GM19372 (cell line): Measurements from ENCODE around the gene TMEM135.
A peak's percentile ranks its signal among the peaks of the same experiment; 100 is the strongest.
"Not testable (repeated sequence)": the region's sequence is repeated elsewhere in the genome, so short reads cannot be mapped to it uniquely, and the experiment has no call there.

Source experiments
- ATAC-seq: cut with Tn5 transposase; IDR thresholded peaks from one replicate; pipeline ENCODE4 v1.9.1; 2021; ENCODE audit warnings: mild to moderate bottlenecking, low read depth, moderate library complexity; ENCODE audit not compliant: unreplicated experiment

Gene TMEM135

DNA sequence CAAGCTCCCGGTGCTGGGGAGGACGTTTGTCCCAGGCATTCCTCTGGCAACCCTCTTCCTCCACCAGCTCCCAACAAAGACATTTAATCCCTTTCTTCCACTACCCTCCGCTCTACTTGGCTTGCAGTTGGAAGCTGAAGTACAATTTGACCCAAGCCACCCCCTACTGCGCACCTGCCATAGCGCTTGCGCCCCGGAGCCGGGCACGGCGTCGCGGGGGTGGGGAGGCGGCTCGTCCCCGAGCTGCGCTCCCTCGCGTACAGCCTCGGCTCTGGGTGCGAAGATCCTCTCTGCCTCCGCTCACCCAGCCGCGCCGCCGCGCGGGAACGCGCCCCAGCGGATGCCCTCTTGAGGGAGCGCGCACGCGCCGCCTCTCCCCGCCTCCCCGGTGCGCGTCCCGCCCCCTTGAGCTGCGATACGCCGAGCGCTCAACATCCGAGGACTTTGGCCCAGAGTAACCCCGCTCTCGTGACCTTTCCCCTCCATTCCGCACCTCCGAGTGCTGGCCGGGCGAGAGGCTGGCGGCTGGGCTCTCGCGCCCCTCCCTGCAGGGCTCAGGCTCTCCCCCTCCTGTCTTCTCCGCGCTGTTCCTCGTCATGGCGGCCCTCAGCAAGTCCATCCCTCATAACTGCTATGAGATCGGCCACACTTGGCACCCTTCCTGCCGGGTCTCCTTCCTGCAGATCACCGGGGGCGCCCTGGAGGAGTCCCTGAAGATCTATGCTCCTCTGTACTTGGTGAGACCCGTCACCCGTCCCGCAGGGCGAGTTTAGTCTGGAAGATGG is at the start of gene TMEM135:
TSS of gene TMEM135 (plus strand) at position 485 of the 785 bp plus-strand sequence. CDS start at position 597, 112 bp downstream.
- peak; percentile 98 for ATAC-seq

DNA sequence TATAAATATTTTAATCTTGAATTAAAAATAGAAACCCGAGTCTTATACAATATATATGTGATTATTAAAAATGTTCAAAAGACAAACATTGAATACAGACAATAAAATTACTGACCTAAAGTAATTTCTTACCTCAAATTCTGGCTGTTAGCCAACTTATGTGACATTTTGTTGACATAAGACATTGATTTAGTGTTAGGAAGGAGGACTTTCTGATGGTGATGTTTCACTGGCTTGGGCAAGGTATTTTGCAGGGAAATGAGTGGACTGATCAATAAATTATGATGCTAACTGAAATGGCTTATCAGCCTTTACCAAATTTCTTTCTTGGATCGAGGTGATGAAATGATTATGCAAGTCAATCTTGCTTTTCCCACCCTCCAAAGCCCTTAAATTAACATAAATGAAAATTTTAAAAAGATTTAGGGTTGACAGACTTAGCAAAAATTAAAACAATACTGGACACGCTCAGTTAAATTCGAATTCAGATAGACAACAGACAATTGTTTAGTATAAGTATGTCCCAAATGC is 49.3 kb upstream of the TMEM135 start:
- no peak for ATAC-seq

DNA sequence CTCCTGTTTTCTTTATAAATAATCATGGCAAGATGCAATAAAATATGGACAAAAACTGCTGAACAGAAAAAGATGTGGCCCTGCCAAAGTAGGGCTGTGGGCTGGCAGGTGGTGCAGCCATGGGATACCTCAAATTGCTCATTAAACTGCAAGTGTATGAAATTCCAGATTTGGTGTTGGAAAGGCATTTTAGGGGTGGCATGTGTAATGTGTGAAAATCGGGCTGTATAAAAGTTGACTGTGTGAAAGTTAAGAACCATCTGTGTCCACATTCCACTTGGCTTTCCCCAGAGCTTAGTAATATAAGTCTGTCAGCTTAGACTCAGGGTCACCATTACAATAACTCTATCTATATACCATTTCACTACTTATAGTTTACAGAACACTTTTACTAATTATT is 47.7 kb upstream of the TMEM135 start:
- no peak for ATAC-seq

DNA sequence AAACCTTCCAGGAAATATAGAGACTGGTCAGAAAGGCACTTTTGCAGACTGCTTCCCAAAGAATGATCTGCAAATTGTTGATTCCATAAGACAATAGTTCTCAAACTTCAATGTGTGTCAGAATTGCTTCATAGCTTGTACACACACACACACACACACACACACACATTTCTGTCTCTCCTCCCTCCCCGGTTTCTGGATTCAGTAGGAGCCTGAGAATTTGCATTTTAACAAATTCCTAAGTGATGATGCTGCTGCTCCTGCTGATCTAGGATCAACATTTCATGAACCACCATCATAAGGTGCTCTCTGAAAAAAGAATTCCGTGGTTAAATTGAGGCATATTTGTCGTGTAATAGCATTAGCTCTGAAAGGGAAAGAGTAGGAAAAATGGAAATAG is 47.2 kb upstream of the TMEM135 start:
- ATAC-seq, result no peak

DNA sequence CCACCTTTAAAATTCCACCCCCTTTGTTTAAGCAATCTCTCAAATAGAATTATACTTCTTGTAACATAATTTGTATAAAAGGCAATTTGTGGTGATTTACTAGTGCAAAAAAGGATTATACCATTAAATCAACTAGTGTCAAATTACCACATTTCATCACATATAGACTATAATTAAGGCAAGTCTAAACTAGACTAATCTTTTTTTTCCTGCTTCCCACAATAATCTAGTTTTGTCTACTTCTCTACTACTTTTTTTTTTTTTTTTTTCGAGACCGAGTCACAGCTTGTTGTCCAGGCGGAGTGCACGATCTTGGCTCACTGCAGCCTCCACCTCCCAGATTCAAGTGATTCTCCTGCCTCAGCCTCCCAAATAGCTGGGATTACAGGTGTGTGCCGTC is 46.4 kb upstream of the TMEM135 start:
- ATAC-seq, result no peak

DNA sequence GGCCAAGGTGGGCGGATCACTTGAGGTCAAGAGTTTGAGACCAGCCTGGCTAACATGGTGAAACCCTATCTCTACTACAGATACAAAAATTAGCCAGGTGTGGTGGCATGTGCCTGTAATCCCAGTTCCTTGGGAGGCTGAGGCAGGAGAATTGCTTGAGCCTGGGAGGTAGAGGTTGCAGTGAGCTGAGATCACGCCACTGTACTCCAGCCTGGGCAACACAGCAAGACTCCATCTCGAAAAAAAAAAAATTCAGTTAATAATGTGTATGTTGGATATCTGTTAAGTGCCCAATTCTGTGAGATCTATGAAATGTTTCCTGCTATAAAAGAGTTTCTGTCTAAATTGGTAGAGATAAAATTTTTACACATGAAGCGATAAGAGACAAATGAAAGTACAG is 45.4 kb upstream of the TMEM135 start:
- not testable (repeated sequence) for ATAC-seq

DNA sequence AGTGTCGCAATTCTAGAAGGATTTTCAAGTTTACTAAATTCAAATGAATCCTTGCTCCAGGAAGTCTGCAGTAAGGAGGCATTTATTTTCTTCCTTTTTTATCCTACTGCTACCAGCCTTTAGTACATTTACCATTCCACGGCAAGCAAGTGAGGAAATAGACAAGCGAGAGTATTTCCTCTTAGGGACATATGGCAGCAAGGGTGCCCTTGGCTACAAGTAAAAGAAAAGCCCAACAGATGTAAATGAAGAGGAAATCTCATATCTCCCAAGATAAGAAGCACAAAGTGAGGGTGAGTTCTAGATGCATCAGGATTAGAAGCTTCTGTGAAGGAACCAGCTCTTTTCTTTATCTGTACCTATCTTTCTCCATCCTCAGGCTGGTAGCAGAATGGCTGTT is 44.7 kb upstream of the TMEM135 start:
- ATAC-seq, result no peak

DNA sequence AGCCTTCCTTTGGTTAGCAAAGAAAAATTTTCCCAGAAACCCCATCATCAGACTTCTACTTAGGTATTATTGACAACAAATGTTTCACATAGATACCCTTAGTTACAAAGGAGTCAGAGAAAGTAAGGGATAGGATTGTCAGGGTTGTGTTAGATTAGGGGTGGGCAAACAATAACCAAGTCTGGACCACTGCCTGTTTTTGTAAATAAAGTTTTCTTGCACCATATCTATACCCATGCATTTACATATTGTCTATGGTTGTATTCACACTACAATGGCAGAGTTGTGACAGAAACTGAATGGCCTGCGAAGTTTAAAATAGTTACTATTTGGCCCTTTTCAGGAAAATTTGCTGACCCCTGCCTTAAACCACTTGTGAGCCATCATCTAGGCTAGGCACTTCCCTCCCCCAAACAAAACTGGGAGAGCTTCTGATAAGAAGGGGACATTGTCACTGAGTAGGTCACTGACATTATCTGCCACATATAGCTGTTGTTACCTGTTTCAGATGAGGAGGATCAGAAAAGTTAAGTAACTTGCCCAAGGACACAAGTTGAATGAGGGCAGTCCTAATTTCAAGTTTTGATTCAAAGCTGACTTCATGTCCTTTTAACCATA is 40.7 kb upstream of the TMEM135 start:
- ATAC-seq, result no peak

DNA sequence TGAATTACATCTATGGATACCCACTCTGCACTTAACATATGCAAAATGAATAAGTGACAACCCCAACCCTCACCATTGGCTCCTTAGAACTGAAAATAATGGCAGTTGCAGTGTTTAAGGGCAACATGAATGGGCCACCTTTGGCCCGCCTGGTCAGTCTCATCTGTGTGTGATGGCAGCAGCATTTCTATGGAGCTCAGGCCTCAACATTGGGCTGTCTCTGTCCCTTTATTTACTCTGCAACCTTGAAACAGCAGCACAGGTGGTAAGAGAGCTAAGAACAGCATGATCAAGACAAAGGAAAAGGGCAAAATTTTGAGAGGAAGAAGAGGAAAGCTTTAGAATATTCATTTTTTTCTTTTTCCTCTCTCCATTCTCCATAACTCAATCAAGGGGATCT is 38.3 kb upstream of the TMEM135 start:
- ATAC-seq, result no peak

DNA sequence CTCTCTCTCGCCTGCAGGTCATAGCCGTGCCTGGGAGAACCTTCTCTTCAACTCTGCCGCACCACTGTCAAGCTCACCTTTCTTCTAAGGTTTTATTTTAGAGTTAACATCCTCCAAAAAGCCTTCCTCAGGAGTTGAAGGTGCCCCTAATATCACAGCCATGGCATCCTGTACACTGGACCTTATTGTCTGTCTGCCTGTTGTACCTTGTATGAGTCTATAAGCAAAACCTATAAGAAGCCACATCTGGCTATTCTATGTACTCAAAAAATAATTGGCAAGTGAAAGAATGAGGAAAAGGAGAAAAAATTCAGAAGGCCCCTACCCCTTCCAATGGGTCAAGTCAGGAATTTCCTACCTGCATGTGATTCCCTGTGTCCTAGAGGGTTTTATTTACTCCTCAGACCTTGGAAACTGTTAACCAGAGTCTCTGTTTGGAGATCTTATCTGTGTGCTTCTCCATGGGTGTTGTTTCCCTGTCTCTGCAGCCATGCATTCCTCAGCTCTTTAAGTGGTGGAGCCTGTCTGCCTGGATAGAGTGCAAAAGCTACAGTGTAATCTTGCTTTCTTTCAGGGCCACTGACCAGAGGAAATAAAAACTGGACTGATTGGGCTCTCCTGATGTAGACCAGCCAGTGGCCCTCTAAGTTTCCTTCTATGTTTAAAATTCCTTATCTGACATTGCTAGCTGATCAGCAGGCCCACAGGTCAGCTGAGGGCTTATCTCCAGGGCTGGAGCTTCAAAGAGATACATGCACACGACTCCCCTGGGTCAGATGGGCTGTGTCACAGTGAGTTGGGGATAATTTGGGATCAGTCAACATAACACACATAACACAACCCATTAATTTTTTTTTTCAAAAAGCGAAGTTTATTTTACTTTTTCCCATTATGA is 37.6 kb upstream of the TMEM135 start:
- no peak for ATAC-seq

DNA sequence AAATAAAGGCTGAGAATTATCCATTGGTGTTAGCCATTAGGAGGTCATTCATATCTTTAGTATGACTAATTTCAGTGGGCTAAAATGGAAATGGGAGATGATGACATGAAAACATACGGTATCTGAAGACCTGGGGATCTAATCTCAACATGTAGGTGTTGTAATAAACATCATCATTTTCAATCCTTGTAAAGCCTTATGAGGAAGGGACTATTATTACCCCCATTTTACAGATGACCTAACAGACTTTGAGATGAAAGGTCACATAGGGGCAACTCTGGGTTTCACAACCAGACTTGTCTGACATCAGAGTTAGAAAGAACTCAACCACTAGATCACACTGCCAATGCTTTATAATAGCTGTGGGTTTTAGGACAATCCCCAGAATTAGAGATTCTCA is 34.8 kb upstream of the TMEM135 start:
- ATAC-seq, result no peak

DNA sequence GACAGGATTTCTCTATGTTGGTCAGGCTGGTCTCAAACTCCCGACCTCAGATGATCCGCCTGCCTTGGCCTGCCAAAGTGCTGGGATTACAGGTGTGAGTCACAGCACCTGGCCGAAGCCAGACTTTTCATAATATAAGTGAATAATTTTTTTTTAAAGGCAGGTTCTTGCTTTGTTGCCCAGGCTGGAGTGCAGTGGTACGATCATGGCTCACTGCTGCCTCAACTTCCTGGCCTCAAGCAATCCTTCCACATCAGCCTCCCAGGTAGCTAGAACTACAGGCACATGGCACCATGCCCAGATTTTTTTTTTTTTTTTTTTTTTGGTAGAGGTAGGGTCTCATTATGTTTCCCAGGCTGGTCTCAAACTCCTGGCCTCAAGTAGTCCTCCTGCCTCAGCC is 33.5 kb upstream of the TMEM135 start:
- ATAC-seq, result not testable (repeated sequence)

DNA sequence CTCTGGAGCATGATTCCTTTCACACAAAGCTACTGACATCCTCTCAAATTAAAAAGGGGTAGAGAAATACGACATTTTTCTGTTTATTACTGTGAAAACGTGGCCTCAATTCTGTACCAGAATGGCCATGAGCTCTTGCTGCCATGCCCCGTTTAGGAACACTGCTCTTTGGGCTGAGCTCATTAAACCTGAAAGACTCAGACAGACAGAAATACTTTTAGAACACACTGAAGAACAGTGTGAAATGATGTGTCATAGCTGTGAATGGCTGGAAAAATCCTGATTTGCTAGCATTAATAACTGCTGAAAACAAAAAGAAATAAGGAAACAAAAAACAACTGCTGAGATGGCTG is 32.2 kb upstream of the TMEM135 start:
- ATAC-seq, result no peak

DNA sequence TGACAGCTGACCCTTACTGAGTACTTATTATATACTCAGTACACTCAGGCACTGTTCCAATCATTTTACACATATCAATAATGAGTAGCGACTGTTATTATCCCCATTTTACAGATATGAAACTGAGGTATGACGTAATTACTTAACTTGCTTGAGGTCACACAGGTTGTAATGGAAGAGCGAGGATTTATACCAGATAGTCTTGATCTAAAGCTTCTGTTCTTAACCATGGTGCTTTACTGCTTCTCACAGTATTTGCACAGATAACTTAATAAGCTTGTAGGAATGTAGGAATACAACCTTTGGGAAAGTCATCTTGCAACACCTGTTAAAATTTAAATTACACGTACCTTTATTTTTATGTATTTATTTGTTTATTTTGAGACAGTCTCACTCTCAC is 31.7 kb upstream of the TMEM135 start:
- ATAC-seq, result no peak

DNA sequence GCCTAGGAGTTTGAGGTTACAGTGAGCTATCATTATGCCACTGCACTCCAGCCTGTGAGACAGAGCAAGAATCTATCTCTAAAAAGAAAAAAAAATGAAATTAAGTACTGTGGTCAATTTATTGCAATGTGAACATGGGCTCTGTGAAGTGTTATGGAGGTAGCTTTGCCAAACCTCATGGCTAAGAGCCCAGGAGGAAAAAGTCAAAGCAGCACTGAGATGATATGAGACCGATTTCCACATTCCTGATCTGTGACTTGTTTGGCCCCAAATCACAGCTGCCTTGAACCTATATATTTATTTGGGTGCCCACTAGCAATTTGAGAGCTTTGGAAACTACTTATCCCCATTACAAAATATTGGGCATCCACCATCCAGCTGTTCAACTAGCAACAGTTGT is 29.8 kb upstream of the TMEM135 start:
- no peak for ATAC-seq

DNA sequence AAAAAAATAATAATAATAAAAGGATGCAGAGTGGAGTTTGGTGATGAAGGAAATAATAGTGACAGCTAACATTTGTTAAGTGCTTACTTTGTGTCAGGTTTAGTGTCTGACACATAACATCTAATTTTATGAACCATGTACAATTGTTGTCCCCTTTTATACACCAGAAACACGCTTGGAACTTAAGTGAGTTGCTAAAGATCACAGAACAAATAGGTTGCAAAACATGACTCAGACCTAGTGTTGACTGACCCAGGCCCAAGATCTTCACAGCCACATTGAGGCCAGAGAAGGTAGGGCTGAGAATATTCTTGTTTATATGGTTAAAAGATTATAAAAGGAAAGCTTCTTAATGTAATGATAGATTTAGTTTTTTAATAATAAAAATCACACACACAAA is 25.6 kb upstream of the TMEM135 start:
- no peak for ATAC-seq

DNA sequence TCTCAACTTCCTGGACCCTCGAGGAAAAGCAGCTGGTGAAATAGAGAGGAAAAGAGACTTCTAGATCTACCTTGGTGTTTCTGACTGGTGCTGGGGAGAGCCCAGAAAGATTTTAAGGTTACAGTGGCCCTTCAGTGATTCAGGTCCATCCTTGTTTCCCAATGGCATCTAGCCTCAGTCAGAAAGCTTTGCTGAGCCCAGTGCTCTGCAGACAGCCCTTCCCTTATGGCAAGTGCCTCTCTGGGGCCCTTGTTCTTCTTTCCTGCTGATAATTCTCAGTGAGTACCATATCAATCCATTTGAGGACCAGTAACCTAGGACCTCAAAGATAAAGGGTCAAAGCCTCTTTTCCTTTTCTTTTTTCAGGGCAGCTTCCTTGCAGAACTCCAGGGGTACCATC is 25.1 kb upstream of the TMEM135 start:
- ATAC-seq, result no peak

DNA sequence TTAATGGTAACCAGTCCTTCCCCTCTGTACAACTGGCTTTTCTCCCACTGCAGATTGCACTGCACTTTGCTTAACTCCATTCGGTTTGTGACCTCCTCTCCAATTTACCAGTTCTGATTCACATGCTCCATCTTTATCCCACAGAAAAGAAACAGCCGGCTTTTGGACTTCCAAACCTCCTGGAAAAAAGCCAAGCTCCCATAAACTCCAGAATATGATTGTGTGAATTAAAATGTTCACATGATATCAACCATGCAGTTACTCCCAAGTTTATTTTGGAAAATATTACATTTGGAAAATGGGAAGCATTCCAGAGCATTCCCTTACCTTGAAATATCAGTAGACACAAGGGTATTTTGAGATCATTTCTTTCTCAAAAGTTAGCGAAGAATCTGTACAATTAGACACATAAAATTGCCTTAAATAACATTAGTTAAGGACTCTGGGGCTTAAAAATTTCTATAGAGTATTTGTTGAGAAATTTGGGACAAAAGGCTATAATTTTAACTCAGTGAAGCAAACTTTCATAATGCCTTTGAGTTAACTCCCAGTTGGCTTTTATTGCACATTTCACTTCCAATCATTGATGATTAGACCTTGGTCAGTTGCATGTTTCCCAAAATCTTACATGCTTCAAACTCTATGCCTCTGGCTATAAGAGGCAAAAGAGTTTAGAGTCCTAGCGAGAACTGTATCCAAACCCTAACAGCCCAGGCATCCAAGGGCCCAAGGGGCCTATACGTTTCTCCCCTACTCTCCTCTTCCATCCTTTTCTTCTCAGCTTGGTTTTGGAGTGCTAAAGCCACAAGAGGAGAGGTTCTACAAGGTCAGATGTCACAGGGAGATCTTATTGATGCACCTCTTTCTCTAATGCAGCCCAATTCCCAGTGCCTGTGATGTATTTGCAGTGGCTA is 23.6 kb upstream of the TMEM135 start:
- ATAC-seq, result no peak

DNA sequence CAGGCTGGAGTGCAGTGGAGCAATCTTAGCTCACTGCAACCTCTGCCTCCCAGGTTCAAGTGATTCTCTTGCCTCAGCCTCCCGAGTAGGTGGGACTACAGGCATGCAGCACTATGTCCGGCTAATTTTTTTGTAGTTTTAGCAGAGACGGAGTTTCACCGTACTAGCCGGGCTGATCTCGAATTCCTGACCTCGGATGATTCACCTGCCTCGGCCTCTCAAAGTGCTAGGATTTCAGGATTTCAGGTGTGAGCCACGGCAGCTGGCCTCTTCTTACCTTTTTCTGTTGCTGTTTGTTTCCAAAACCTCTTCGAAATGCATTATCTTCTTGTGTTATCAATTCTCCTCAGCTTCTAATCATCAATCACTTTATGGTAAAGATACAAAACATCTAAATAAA is 22.1 kb upstream of the TMEM135 start:
- no peak for ATAC-seq

DNA sequence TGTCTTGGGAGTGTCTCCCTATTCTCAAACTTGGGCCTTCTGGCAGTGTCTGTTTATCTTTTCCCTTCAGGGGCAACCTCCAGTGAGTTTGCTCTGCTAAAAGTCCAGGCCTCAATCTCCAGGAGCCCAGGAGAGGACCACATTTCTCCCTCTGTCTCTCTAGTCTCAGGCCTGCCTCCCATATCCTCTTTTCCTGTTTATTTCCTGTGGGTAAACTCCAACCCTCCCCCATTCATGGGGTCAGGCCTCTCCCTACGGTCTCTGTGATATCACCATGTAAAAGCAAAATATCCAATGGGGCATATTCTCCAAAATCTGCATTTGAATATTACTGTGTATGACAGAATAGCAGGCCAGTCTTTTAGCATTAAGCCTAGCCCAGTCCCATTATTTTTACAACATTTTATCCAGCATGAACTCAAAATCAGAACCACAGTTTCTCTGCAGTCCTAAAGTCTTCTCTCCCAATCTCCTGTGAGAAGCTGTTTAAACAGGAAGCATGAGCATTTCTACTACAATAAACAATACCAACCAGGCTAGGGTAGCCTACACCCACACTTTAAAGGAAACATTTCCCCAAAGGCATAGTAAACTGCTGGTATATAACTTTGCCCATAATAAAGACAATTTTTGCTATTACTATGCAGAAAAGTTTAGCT is 18.0 kb upstream of the TMEM135 start:
- no peak for ATAC-seq
